BE2C (cell line): ENCODE measurements around the gene ENPP7.

Experiments used
- DNase-seq: peaks from one replicate; pipeline ENCODE4 v3.0.0-alpha.2; 2020
- H3K27me3 ChIP-seq: fragments of 250-450 bp; sonication (Bioruptor Pico); 2 replicates; pipeline ENCODE4 v1.5.1; 2020; ENCODE audit warnings: mild to moderate bottlenecking
- H3K36me3 ChIP-seq: fragments of 250-450 bp; sonication (Bioruptor Pico); 2 replicates; pipeline ENCODE4 v1.5.1; 2020; ENCODE audit warnings: mild to moderate bottlenecking
- H3K4me1 ChIP-seq: fragments of 250-450 bp; sonication (Bioruptor Pico); 2 replicates; pipeline ENCODE4 v1.5.1; 2020
- H3K4me3 ChIP-seq: 2 replicates; pipeline ENCODE4 v1.5.1; 2011; ENCODE audit warnings: low read depth, low read length
- H3K9me3 ChIP-seq: fragments of 250-450 bp; sonication (Bioruptor Pico); 2 replicates; pipeline ENCODE4 v1.5.1; 2020
- CTCF ChIP-seq: IDR thresholded peaks from 2 replicates; pipeline ENCODE4 v1.5.1; 2012; ENCODE audit warnings: mild to moderate bottlenecking, low read depth, low read length

Gene ENPP7

DNA sequence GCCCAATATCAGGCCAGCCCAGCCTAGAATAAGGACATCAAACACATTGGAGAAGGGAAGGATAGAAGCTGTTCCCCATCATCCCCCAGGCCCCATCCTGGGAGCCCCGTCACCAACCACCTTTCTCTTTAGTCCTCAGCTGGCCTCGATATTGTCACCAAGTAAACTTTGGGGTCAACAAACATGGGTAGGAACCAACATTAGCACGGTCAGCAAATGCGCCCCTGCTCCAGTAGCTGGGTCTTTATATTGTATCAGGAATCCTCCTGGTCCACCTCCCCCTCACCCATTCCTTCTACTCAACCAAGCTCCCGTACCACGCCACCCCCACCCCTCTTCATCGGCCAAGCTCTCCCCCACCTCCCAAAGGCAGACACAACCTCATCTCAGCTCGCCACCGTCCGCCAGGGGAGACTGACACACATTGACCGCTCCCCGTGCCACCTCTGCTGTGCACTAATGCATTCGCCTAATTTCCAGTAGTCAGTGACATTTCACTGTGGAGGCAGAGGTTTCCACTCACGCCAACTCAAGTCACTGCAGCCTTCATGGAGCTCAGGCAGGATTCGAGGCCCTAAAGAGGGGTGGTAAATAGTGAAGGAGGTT lies 26.5 kb downstream of the ENPP7 start:
- DNase-seq = no peak
- Histone ChIP-seq H3K4me3 (no peak overlapping the region), H3K4me1 (no peaks in the 10 kb centered on the region), H3K36me3 (no peaks in the 10 kb centered on the region), H3K9me3 (no peaks in the 10 kb centered on the region), H3K27me3 (no peaks in the 10 kb centered on the region)
- no peak for TF ChIP-seq CTCF

GRCh38 chr17:79758271-79758670 lies 27.5 kb downstream of the ENPP7 start:
- no peak for DNase-seq
- no peaks in the 10 kb centered on the region for H3K27me3 ChIP-seq
- H3K4me1 ChIP-seq = no peaks in the 10 kb centered on the region
- no peak for TF ChIP-seq CTCF
- H3K9me3 ChIP-seq = no peaks in the 10 kb centered on the region
- H3K4me3 ChIP-seq = no peak overlapping the region
- H3K36me3 ChIP-seq = no peaks in the 10 kb centered on the region

DNA sequence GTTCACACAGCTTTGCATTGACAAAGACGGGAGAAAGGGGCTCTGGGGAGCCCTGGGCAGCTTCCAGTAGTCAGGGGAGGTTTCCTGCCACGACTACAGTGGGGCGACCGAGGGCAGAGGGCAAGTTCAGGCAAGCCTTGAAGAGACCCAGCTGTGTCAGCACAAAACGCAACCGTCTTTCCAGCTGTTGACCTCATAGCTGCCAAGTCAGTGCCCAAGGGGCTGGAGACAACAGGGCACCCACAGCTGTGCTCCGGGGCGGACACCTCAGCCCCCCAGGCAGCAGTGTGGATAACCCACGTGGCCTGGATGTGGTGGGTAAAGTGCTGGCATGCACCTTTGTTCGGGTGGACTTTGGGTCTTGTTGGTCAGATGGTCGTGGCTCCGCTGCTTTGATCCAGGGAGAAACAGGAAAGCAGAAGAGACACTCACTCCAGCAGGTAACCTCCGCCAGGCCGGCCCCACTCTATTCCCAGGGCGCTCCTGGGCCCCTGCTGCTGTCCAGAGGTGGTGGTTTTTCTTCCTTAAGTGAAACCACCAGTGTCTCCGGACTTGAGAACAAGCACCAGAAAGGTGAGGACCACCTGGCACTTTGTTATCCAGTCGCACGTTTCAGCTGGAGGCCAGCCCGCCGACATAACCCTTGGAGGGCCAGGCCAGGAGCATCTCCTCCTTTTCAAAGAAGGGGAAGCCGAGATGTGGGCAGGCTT lies 29.6 kb downstream of the ENPP7 start:
- H3K36me3 ChIP-seq = no peaks in the 10 kb centered on the region
- no peaks in the 10 kb centered on the region for H3K27me3 ChIP-seq
- DNase-seq = no peak
- no peaks in the 10 kb centered on the region for H3K9me3 ChIP-seq
- no peak for TF ChIP-seq CTCF
- H3K4me1 ChIP-seq = no peaks in the 10 kb centered on the region
- no peak overlapping the region for H3K4me3 ChIP-seq

DNA sequence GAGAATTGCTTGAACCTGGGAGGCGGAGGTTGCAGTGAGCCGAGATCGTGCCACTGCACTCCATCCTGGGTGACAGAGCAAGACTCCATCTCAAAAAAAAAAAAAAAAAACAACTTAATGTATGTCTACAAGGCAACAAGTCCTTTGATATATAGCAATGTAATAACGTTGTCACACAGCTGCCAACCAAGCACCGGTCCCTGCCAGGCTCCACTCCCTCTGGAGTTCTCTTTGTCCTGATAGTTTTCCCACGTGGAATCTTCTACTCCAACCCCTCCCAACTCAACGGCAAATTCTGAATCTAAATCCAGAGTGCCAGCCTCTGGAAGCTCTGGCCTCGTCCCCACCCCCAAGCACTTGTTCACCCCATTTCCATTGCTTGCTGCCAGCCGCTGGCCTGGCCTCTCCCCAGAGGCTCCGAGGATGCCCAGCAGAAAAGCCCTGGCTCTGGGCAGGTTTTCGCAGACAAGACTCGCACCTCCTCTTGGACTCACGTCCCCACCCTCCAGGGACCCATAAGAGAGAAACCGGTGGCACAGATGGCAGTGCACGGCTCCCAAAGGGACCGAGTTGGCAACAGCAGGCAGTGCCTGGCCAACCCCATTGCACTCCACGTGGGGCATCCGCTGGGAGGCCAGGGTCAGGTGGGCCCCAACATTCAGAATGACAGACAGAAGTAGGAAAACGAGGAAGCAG lies 31.3 kb downstream of the ENPP7 start:
- no peak for DNase-seq
- Histone ChIP-seq H3K9me3 (no peaks in the 10 kb centered on the region), H3K4me1 (no peaks in the 10 kb centered on the region), H3K4me3 (no peak overlapping the region), H3K27me3 (no peaks in the 10 kb centered on the region), H3K36me3 (no peaks in the 10 kb centered on the region)
- TF ChIP-seq CTCF = no peak

DNA sequence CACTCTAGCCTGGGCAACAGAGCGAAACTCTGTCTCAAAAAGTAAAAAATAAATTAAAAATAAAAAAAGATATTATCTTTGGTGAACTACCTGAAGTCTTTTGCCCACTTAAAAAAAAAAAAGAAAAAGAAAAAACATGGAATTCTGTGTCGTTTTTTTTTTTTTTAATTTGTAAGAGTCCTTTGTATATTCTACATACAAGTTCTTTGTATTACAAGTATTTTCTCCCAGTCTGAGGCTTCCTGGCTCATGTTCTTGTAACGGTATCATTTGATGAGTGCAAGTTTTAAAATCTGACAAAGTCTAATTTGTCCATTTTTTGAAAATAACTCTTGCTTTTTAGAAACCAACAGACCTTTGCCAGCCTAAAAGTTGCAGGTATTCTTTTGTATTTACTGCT lies 35.0 kb downstream of the ENPP7 start:
- H3K27me3 ChIP-seq = no peaks in the 10 kb centered on the region
- DNase-seq = no peak
- 0 out of 2 replicates have a peak, but pooled peaks cover 2% of the 10 kb centered on the region for H3K9me3 ChIP-seq
- no peak overlapping the region for H3K4me3 ChIP-seq
- TF ChIP-seq CTCF = no peak
- H3K4me1 ChIP-seq = no peaks in the 10 kb centered on the region
- no peaks in the 10 kb centered on the region for H3K36me3 ChIP-seq
